Measurements from ENCODE around the gene SGSM1.

- TF ChIP-seq CTCF (IDR thresholded peaks at IDR 0.05 in 2 of 3, conservative IDR thresholded peaks at IDR 0.05 in 1 of 3; ENCODE audit: insufficient read depth in 2 of 3, low read depth in 1 of 3, low read length in 3 of 3) (no peak), TOE1 (IDR thresholded peaks at IDR 0.05; ENCODE audit: borderline replicate concordance) (no peak), TOE1 (CRISPR knock-in tag; IDR thresholded peaks at IDR 0.05; ENCODE audit: borderline replicate concordance, low read depth) (no peak), ARID3A (IDR thresholded peaks at IDR 0.05; ENCODE audit: borderline replicate concordance, low read depth, low read length) (no peak), MTA3 (IDR thresholded peaks at IDR 0.05; ENCODE audit: borderline replicate concordance) (no peak), MEIS2 (IDR thresholded peaks at IDR 0.05; ENCODE audit: partially characterized antibody) (no peak), TFAM (CRISPR knock-in tag; conservative IDR thresholded peaks at IDR 0.05) (no peak), ADNP (tag; IDR thresholded peaks at IDR 0.05) (0 out of 2 replicates have a peak, but pooled peaks have one; percentile 33), MAZ (CRISPR knock-in tag; conservative IDR thresholded peaks at IDR 0.05 in 1 of 2, IDR thresholded peaks at IDR 0.05 in 1 of 2) (no peak)
Observed at GRCh38 chr22:24791362-24791761, 14.6 kb upstream of the SGSM1 start.
